HG02981 (cell line): Measurements from ENCODE around the gene ACVR1B.

ENCODE experiments used
- ATAC-seq: cut with Tn5 transposase; IDR thresholded peaks from one replicate; pipeline ENCODE4 v1.9.1; 2021; ENCODE audit warnings: mild to moderate bottlenecking, moderate library complexity; ENCODE audit not compliant: unreplicated experiment

The ACVR1B gene

GRCh38 chr12:51942501-51943000 is 8.9 kb upstream of the ACVR1B start:
- no peak for ATAC-seq

GRCh38 chr12:51943346-51943745 is 8.2 kb upstream of the ACVR1B start:
- no peak for ATAC-seq

- no peak for ATAC-seq
Observed at GRCh38 chr12:51944608-51945233, 6.8 kb upstream of the ACVR1B start.

GRCh38 chr12:51947246-51947996 is 4.1 kb upstream of the ACVR1B start:
- ATAC-seq, result no peak

GRCh38 chr12:51948066-51948465 is 3.4 kb upstream of the ACVR1B start:
- ATAC-seq, result no peak

GRCh38 chr12:51949342-51950030 is 2.0 kb upstream of the ACVR1B start:
- ATAC-seq, result no peak

GRCh38 chr12:51950682-51951198 is 759 bp upstream of the ACVR1B start:
- ATAC-seq, result no peak

GRCh38 chr12:51951843-51952722 is 584 bp downstream of the ACVR1B start:
- ATAC-seq, result no peak

GRCh38 chr12:51953089-51953488 is 1.6 kb downstream of the ACVR1B start:
- no peak for ATAC-seq

GRCh38 chr12:51953864-51954263 is 2.4 kb downstream of the ACVR1B start:
- ATAC-seq, result no peak

- no peak for ATAC-seq
Observed at GRCh38 chr12:51954561-51955361, 3.3 kb downstream of the ACVR1B start.

- no peak for ATAC-seq
Observed at GRCh38 chr12:51955702-51956101, 4.2 kb downstream of the ACVR1B start.

GRCh38 chr12:51958542-51958941 is 7.0 kb downstream of the ACVR1B start:
- ATAC-seq, result no peak

- no peak for ATAC-seq
Observed at GRCh38 chr12:51959211-51959610, 7.7 kb downstream of the ACVR1B start.

GRCh38 chr12:51959921-51960320 is 8.4 kb downstream of the ACVR1B start:
- no peak for ATAC-seq

GRCh38 chr12:51960488-51960887 is 9.0 kb downstream of the ACVR1B start:
- no peak for ATAC-seq

GRCh38 chr12:51960890-51961289 is 9.4 kb downstream of the ACVR1B start:
- ATAC-seq, result no peak

- no peak for ATAC-seq
Observed at GRCh38 chr12:51961834-51962233, 10.3 kb downstream of the ACVR1B start.

GRCh38 chr12:51962737-51963136 is 11.2 kb downstream of the ACVR1B start:
- no peak for ATAC-seq

GRCh38 chr12:51963477-51963876 is 12.0 kb downstream of the ACVR1B start:
- ATAC-seq, result no peak
